Head of caudate nucleus (tissue), 42 donors: ENCODE results near the gene CIDEA.
A peak's percentile ranks its signal among the peaks of the same experiment; 100 is the strongest.

ENCODE experiments used
- DNase-seq, 42 donors: peaks; one replicate each; pipeline versions ENCODE4 v3.0.0 to v3.0.0-alpha.2; 2020 to 2021; ENCODE audit warnings: mixed read lengths in 7 of 42
- intact Hi-C: fragments of 100-400 bp; cut with DNase I; formaldehyde crosslinking; loops from one replicate; pipeline ENCODE4 v1.15.0; 2022

Gene CIDEA

DNA sequence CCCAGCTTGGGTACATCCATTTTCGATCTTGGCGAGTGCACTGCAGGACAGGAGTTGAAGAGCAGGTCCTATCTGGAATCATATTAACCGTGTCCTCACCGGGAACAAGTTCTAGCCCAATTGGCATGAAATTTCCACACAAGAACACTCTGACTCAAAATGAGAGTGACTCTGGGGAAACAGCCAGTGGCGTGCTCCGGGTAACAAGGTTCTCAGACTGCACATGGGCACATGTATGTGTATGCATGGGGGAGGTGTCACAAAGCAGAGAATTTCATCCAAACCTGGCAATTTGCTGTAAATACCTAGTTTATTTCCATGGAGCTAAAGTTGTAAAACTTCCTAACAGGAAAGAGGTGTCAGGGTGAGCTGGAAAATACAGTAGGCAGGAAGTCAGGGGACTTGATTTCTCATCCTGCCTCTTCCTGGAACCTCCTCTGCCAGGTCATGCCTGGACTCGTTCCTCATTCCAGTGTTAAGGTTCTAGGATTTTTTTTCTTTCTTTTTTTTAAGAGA lies 55.6 kb downstream of the CIDEA start:
- intact Hi-C loops, result no loop called here
- no peak for DNase-seq

DNA sequence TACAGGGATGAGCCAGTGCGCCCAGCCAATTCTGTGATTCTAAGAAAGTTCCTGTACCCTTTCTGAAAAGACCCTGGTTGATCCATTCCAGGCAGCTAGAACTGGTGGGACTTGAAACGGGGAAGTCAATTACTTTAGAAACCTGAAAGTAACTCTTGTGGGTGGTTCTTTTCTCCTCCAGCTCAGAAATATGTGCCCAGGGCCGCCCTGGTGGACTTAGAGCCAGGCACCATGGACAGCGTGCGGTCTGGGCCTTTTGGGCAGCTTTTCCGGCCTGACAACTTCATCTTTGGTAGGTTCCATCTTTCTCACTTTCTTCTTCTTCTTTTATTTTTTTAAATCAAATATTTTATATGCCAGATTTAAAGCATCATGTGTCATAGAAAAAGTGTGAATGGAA lies 56.6 kb downstream of the CIDEA start:
- DNase-seq, result no peak
- intact Hi-C loops, result no loop called here

DNA sequence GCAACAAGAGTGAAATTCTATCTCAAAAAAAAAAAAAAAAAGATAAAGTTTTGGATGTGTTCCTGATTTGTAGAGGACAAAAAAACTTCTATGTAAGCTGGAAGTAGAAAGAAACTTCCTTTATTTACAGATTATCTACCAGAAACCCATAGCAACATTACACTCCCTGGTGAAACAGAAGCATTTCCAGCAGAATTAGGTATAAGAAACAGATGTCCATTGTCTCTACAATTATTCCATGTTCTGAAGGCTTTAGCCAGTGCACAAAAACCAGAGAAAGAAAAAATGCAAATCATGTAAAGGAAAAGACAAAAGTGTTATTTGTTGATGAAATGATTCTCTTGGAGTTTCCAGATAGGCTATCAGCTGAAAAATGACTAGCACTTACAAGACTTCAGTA lies 58.8 kb downstream of the CIDEA start:
- intact Hi-C loops, result no loop called here
- no peak for DNase-seq

DNA sequence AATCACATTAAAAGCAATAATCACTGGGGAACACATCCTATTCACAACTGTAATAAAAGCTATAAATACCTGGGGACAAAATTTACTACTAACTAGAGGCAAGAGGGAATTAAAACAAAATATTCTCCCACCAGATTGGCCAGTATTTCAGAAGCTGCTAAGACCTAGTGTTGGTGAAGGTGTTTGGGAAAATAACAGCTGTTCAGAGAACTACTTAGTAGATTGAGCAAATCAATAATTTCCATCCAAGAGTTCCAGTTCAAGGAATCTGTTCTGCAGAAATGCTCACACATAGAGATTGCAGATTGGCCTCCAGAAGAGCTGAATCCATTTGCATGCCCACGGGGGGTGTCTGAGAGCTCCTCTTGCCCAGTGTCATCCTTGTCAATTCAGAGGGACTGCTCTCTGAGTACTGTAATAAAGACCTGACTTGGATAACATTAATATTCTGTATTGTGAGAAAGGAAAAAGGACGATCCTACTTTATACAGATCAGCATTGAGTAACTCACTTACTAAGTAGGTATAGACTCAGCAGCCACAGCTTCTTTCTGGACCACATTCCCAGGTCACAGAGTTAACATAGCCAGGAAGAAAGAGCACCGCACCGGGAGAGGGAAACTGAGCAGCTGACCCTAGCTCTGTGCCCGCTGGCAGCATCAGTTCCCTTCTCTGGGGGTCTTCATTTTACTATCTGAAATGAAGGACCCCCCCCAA lies 59.5 kb downstream of the CIDEA start:
- no peak for DNase-seq
- intact Hi-C loops, result no loop called here

DNA sequence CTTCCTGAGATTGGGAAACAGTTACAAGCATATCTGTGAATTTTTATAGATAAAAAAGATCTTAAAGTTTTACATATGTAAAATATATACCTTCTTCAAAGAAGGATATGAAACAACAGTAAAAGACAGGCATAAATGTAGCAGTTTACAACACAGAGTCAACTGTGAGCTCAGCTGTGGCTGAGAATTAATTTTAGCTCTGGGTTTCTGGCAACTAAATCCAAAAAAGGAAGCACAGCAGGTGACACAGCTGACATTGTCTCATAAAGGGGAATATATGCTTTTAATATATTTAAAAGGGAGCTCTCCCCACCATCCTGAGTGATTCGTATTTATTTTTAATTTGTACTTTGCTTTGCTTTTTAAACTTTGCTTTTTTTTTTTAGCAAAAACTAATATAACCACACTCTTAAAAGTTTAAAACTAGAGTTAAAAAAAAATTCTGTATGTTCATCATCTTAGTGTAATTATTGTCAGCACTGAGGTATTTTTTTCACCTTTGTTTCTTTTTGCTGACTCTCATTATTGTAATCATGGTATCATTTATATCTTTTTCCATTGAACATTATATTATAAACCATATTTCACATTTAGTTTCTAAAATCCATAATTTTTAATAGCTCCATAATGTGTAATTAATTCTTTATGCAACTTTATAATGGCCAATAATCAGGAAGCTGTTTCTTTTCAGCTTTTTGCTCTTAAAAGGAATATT lies 60.6 kb downstream of the CIDEA start:
- no peak for DNase-seq
- intact Hi-C loops, result no loop called here

DNA sequence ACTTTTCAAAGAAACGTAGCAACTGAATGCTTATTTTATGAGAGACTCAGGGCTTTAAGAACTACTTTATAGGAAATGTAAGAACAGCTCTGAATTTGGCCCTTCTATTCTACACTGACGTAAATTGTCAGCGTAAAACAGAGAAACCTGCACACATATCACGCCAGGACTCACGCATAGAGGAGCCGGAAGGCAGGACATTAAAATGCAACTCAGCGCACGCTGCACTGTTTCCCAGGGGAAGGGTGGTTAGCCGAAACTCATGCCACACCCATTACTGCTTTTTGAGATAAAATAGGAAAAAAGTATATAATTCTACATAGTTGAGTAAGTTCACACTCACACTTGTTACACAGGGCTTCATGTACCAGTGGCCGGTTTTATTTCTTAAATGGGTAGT lies 61.3 kb downstream of the CIDEA start:
- intact Hi-C loops, result no loop called here
- DNase-seq, result no peak

DNA sequence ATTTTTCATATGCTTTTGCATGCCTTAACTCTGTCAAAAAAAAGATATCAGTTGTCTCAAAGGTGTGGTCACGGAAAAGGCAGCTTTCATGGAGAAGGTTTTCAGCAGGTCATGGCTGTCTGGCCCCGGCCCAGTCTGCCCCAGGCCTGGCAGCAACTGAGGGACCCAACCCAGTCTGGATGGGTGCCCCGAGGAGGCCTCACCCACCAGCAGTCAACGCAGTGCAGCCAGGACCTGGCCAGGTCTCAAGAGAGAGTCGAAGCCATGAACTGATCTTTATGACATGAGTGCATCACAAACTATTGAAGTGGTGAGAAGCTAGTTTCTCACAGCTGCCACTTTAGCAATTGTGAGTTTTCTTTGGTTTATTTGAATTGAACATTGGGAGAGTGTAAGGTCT lies 61.8 kb downstream of the CIDEA start:
- DNase-seq, result no peak
- intact Hi-C loops, result no loop called here

DNA sequence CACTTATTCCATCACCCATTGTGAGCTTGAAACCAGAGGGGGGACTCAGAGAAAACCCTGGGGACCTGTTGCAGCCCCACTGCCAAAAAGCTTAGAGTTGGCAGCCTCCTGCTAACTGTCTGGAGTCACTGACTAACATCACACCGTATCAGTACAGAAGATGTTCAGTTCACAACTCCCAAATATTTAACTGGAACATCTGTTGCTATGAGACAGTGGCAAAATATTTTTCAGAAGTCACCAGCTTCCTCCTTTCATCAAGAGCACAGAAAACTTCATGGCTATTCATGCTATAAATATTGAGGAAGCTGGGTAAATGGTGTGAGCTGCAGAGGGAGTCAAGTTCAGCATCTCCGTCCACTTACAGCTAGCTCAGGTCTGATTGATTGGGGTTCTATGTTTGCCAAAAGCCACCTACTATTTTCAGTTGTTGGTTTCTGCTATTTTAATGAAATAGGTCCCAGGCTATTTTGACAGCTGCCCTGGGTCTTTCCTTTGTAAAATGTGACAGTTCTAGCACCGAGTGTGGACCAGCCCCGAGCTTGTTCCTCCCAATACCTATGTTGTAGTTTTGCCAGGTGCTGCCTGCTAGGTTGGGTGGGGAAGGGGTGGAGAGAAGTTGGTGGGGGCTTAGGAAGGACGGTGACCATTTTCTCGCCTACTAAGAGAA lies 63.6 kb downstream of the CIDEA start:
- DNase-seq, result no peak
- intact Hi-C loops, result no loop called here

DNA sequence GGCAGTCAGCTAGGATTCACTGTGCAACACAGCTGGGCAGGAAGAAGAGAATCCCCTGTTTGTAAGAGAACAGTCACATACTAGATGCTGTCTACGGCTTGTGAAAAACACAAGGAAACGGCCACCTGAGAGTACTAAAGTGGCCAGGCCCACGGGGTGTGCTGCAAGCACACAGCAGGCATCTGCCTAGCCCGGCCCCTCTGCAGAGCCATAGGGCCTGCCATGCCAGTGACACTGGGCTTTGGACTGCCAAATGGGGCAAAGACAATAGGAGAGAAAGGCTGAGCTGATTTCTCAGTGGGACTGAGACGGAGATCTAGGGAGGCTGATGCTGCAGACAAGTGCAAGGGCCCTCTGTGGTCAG lies 64.2 kb downstream of the CIDEA start:
- DNase-seq, result no peak
- intact Hi-C loops, result no loop called here

DNA sequence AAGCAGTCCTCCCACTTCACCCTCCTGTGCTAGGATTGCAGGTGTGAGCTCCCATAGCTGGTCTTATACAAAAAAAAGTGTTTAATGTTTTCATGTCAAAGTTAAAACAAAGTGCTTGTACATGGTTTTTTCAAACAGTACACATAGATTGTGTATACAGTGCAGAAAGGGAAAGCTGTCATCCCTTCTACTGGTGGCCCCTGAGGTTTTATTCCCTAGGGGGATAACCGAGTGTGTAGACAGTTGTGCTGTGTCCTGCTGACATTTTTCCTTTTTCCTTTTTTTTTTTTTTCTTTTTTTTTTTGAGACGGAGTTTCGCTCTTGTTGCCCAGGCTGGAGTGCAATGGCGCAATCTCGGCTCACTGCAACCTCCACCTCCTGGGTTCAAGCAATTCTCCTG lies 64.7 kb downstream of the CIDEA start:
- DNase-seq, result no peak
- intact Hi-C loops, result no loop called here

DNA sequence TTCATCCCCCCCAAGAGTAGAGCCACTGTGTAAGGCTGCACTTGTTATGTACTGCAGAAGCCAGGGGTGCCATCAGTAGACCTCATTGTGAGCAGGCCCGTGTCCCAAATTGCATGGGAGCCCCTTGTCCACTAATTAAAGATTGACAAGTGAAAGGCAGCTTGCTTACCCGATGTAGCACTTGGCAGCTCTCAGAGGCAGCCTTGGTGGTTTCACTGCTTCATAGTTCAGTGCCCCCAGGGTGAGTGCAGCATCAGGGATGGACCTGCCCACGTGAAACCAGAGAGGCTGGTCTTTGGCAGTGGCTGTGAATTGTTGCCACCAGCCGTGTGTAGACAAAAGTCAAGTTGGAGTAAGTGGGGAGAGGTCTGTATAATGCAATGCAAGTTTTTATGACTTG lies 67.2 kb downstream of the CIDEA start:
- intact Hi-C loops, result no loop called here
- DNase-seq, result no peak

DNA sequence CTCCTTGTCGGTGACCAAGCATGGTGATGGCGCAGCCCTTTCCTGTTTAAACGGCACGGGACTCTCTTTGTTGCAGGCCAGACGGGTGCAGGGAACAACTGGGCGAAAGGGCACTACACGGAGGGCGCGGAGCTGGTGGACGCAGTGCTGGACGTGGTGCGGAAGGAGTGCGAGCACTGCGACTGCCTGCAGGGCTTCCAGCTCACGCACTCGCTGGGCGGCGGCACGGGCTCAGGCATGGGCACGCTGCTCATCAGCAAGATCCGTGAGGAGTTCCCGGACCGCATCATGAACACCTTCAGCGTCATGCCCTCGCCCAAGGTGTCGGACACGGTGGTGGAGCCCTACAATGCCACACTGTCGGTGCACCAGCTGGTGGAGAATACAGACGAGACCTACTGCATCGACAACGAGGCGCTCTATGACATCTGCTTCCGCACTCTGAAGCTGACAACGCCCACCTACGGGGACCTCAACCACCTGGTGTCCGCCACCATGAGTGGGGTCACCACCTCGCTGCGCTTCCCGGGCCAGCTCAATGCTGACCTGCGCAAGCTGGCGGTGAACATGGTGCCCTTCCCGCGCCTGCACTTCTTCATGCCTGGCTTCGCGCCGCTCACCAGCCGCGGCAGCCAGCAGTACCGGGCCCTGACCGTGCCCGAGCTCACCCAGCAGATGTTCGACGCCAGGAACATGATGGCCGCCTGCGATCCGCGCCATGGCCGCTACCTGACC lies 71.0 kb downstream of the CIDEA start:
- peak in 1 of 42 donors; percentile 30 for DNase-seq
- intact Hi-C loops, result no loop called here

DNA sequence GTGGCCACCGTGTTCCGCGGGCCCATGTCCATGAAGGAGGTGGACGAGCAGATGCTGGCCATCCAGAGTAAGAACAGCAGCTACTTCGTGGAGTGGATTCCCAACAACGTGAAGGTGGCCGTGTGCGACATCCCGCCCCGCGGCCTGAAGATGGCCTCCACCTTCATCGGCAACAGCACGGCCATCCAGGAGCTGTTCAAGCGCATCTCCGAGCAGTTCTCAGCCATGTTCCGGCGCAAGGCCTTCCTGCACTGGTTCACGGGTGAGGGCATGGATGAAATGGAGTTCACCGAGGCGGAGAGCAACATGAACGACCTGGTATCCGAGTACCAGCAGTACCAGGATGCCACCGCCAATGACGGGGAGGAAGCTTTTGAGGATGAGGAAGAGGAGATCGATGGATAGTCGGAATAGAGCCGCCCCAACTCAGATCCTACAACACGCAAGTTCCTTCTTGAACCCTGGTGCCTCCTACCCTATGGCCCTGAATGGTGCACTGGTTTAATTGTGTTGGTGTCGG lies 71.6 kb downstream of the CIDEA start:
- intact Hi-C loops, result no loop called here
- peak in 1 of 42 donors; percentile 28 for DNase-seq

DNA sequence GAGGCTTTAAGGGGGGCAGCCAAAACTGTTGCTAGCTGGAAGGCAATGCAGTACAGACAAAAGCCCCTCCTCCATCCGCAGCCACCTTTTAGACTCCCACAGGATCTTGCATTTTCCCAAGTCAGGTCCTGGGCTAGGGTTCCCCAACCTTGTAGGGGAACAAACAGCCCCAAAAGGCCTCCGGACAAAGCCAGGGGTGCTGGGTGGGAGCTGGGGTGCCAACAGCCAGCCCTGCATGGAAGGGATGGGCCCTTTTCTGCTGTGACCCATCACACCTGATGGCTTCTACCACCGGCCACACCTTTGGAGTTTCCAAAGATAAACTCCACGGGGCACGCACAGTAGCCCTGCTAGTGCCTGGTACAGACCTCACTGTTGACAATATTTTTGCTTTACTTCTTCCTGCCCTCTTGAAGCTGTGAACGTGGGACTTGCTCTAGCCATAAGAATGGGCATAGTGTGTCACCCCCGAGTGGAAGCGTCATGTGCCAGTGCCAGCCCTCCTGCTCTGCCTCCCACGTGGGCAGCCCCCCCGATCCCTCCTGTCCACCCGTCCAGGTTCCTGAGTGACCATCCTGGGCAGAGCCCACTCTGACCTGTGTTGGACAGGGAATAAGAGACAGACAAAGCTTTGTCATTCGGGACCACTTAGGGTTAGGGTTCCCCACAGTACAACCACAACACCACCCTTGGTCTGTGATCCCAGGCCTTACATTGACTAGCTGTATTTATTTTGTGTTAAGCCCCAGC lies 72.7 kb downstream of the CIDEA start:
- intact Hi-C loops, result no loop called here
- DNase-seq, result peak in 1 of 42 donors; percentile 33
